ENCODE measurements around the gene EPPIN.

GRCh38 chr20:45592574-45593189 lies 45.5 kb upstream of the EPPIN start:
- TF ChIP-seq REST (IDR thresholded peaks at IDR 0.05; ENCODE audit: low read depth, low read length) (no peak), MXI1 (IDR thresholded peaks at IDR 0.05; ENCODE audit: low read depth, low read length) (no peak), CTCF (IDR thresholded peaks at IDR 0.05) (peak; percentile 75), USF1 (IDR thresholded peaks at IDR 0.05; ENCODE audit: borderline replicate concordance, low read depth) (no peak), RAD21 (IDR thresholded peaks at IDR 0.05; ENCODE audit: low read length) (peak; percentile 60), ZBTB33 (IDR thresholded peaks at IDR 0.05; ENCODE audit: borderline replicate concordance, low read depth) (no peak), TCF12 (IDR thresholded peaks at IDR 0.05) (no peak), EP300 (IDR thresholded peaks at IDR 0.05; ENCODE audit: borderline replicate concordance in 1 of 2, low read depth in 1 of 2, low read length in 1 of 2) (no peak)
